Caco-2 (cell line): ENCODE results near the gene EDN1. TPM values are rescaled to one million over a fixed set of nuclear protein-coding genes. Genes with fewer than 3 reads are reported as not detected.

Experiments used
- BruUV-seq: library from RNA; stranded (reverse); fragments of 400-500 nt; replicated peaks from 2 replicates; lab custom pipeline; 2021; lab: Mats Ljungman, UMichigan
- CTCF ChIA-PET: fragments of 300-600 bp; sonication (Branson Sonifier 250); formaldehyde crosslinking; loops from one replicate; lab custom pipeline; 2022; ENCODE audit warnings: antibody characterized with exemption; lab: Charles Lee
- POLR2A ChIA-PET: fragments of 300-600 bp; sonication (Branson Sonifier 250); formaldehyde crosslinking; loops from one replicate; lab custom pipeline; 2022; ENCODE audit warnings: antibody characterized with exemption; lab: Charles Lee
- DNase-seq, 2 experiments: peaks; one replicate each; pipeline versions ENCODE4 v3.0.0 to v3.0.0-alpha.2; 2020 to 2022
- H3K27me3 ChIP-seq: replicated peaks from 2 replicates; pipeline ENCODE4 v1.6.0; 2011; ENCODE audit warnings: low read length; ENCODE audit not compliant: control insufficient read depth, insufficient read depth
- H3K36me3 ChIP-seq: 2 replicates; pipeline ENCODE4 v1.5.1; 2011; ENCODE audit warnings: low read length; ENCODE audit not compliant: control insufficient read depth, insufficient read depth
- H3K4me1 ChIP-seq: fragments of 250-450 bp; sonication (Bioruptor Pico); 2 replicates; pipeline ENCODE4 v1.5.1; 2020; ENCODE audit warnings: mild to moderate bottlenecking
- H3K4me3 ChIP-seq: 2 replicates; pipeline ENCODE4 v1.5.1; 2011; ENCODE audit warnings: low read depth, mild to moderate bottlenecking, control low read depth, low read length
- H3K9me3 ChIP-seq: fragments of 250-450 bp; sonication (Bioruptor Pico); 2 replicates; pipeline ENCODE4 v1.5.1; 2020; ENCODE audit warnings: mild to moderate bottlenecking, moderate library complexity
- H3K27ac Mint-ChIP-seq: one replicate; pipeline ENCODE4 v1.8.0; 2022; ENCODE audit warnings: mixed read lengths; ENCODE audit not compliant: unreplicated experiment
- H3K27me3 Mint-ChIP-seq: one replicate; pipeline ENCODE4 v1.8.0; 2022; ENCODE audit warnings: mixed read lengths; ENCODE audit not compliant: insufficient read depth, unreplicated experiment
- H3K36me3 Mint-ChIP-seq: one replicate; pipeline ENCODE4 v1.8.0; 2022; ENCODE audit warnings: mild to moderate bottlenecking, mixed read lengths; ENCODE audit not compliant: insufficient read depth, unreplicated experiment
- H3K4me1 Mint-ChIP-seq: one replicate; pipeline ENCODE4 v1.8.0; 2022; ENCODE audit warnings: low read depth, mixed read lengths; ENCODE audit not compliant: unreplicated experiment
- H3K4me3 Mint-ChIP-seq: one replicate; pipeline ENCODE4 v1.8.0; 2022; ENCODE audit warnings: mild to moderate bottlenecking, moderate library complexity, mixed read lengths; ENCODE audit not compliant: unreplicated experiment
- H3K9me3 Mint-ChIP-seq: one replicate; pipeline ENCODE4 v1.8.0; 2022; ENCODE audit warnings: mixed read lengths; ENCODE audit not compliant: unreplicated experiment
- intact Hi-C: fragments of 100-400 bp; cut with micrococcal nuclease; formaldehyde crosslinking; loops from one replicate; pipeline ENCODE4 v1.10.0; 2022; ENCODE audit not compliant: unreplicated experiment
- total RNA-seq: library from RNA; stranded (reverse); gene quantifications from 2 replicates; pipeline ENCODE4 v1.2.3, GENCODE V29; 2022
- TF ChIP-seq, protein P1 (sequence below), 2 experiments: fragments of 200-600 bp in 1 of 2; IDR thresholded peaks; 1 replicate in 1 of 2; 2 replicates in 1 of 2; pipeline versions ENCODE4 v1.5.1 to v1.8.0; 2011 to 2022; ENCODE audit warnings: antibody characterized with exemption in 1 of 2, control low read depth in 1 of 2, inconsistent platforms in 1 of 2, low read depth in 1 of 2, low read length in 1 of 2, mild to moderate bottlenecking in 1 of 2, moderate library complexity in 1 of 2; ENCODE audit not compliant: insufficient read depth in 1 of 2, severe bottlenecking in 1 of 2, unreplicated experiment in 1 of 2

The EDN1 gene
- total RNA-seq, 1 experiment from 2014 or later: 14.0 TPM

DNA sequence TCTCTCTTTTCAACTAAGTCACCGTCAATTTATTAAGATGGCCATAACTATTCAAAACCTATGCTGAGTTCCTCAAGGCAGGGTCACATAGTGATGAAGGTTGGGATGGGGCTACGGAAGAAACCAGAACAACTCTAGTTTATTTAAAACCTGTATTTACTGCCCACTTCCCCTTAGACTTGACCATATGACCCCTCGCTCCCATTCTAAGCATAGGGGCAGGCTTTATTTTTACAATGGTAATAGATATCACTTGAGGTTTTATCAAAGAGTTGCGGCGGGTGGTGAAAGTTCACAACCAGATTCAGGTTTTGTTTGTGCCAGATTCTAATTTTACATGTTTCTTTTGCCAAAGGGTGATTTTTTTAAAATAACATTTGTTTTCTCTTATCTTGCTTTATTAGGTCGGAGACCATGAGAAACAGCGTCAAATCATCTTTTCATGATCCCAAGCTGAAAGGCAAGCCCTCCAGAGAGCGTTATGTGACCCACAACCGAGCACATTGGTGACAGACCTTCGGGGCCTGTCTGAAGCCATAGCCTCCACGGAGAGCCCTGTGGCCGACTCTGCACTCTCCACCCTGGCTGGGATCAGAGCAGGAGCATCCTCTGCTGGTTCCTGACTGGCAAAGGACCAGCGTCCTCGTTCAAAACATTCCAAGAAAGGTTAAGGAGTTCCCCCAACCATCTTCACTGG lies 5.5 kb downstream of the EDN1 start:
- Mint-ChIP-seq H3K27me3 (no peaks in the 10 kb centered on the region), H3K27ac (peak overlapping the region; percentile 91), H3K4me3 (peak overlapping the region; percentile 61), H3K36me3 (peaks cover 80% of the 10 kb centered on the region), H3K4me1 (peaks cover 49% of the 10 kb centered on the region), H3K9me3 (peaks cover 9% of the 10 kb centered on the region)
- Histone ChIP-seq H3K9me3 (no peaks in the 10 kb centered on the region), H3K27me3 (no peaks in the 10 kb centered on the region), H3K36me3 (no peaks in the 10 kb centered on the region; the same call in 1 of the 2 replicates), H3K4me1 (peaks cover 63% of the 10 kb centered on the region), H3K4me3 (no peak overlapping the region)
- peak in 1 of 2 experiments; percentile 49 for DNase-seq
- BruUV-seq: TSS peak; percentile 77
- POLR2A ChIA-PET: interaction anchor here (0.7 kb wide), 1 partner anchor 70 kb away, joined by 9 read pairs; no protein-coding TSS in a partner anchor
- intact Hi-C loops: loop anchor here (1.0 to 2.0 kb wide), 2 partner anchors 29 to 69 kb away; no protein-coding TSS in a partner anchor
- CTCF ChIA-PET: interaction anchor here (1.3 kb wide), 1 partner anchor 307 kb away, joined by 5 read pairs; no protein-coding TSS in a partner anchor
- TF ChIP-seq, protein P1, sequence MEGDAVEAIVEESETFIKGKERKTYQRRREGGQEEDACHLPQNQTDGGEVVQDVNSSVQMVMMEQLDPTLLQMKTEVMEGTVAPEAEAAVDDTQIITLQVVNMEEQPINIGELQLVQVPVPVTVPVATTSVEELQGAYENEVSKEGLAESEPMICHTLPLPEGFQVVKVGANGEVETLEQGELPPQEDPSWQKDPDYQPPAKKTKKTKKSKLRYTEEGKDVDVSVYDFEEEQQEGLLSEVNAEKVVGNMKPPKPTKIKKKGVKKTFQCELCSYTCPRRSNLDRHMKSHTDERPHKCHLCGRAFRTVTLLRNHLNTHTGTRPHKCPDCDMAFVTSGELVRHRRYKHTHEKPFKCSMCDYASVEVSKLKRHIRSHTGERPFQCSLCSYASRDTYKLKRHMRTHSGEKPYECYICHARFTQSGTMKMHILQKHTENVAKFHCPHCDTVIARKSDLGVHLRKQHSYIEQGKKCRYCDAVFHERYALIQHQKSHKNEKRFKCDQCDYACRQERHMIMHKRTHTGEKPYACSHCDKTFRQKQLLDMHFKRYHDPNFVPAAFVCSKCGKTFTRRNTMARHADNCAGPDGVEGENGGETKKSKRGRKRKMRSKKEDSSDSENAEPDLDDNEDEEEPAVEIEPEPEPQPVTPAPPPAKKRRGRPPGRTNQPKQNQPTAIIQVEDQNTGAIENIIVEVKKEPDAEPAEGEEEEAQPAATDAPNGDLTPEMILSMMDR (IDR thresholded peaks at IDR 0.05; ENCODE audit: insufficient read depth in 1 of 2, low read depth in 1 of 2, low read length in 1 of 2, severe bottlenecking in 1 of 2, unreplicated experiment in 1 of 2): no peak

DNA sequence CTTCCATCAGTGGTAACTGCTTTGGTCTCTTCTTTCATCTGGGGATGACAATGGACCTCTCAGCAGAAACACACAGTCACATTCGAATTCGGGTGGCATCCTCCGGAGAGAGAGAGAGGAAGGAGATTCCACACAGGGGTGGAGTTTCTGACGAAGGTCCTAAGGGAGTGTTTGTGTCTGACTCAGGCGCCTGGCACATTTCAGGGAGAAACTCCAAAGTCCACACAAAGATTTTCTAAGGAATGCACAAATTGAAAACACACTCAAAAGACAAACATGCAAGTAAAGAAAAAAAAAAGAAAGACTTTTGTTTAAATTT lies 6.1 kb downstream of the EDN1 start:
- Histone ChIP-seq H3K36me3 (no peaks in the 10 kb centered on the region; the same call in 1 of the 2 replicates), H3K4me3 (no peak overlapping the region), H3K27me3 (no peaks in the 10 kb centered on the region), H3K4me1 (peaks cover 63% of the 10 kb centered on the region), H3K9me3 (no peaks in the 10 kb centered on the region)
- BruUV-seq: no TSS peak
- intact Hi-C loops: loop anchor here (1.0 to 2.0 kb wide), 2 partner anchors 28 to 69 kb away; no protein-coding TSS in a partner anchor
- Mint-ChIP-seq H3K27ac (peak overlapping the region; percentile 91), H3K9me3 (peaks cover 9% of the 10 kb centered on the region), H3K36me3 (peaks cover 80% of the 10 kb centered on the region), H3K4me3 (peak overlapping the region; percentile 61), H3K4me1 (peaks cover 49% of the 10 kb centered on the region), H3K27me3 (no peaks in the 10 kb centered on the region)
- CTCF ChIA-PET: no interaction called here
- DNase-seq: peak; percentile 79 to 87
- TF ChIP-seq, protein P1 (IDR thresholded peaks at IDR 0.05; ENCODE audit: insufficient read depth in 1 of 2, low read depth in 1 of 2, low read length in 1 of 2, severe bottlenecking in 1 of 2, unreplicated experiment in 1 of 2): no peak
- POLR2A ChIA-PET: no interaction called here

- POLR2A ChIA-PET: no interaction called here
- Histone ChIP-seq H3K9me3 (no peaks in the 10 kb centered on the region), H3K4me3 (no peak overlapping the region), H3K36me3 (no peaks in the 10 kb centered on the region; the same call in 1 of the 2 replicates), H3K27me3 (no peaks in the 10 kb centered on the region), H3K4me1 (peaks cover 63% of the 10 kb centered on the region)
- TF ChIP-seq, protein P1 (IDR thresholded peaks at IDR 0.05; ENCODE audit: insufficient read depth in 1 of 2, low read depth in 1 of 2, low read length in 1 of 2, severe bottlenecking in 1 of 2, unreplicated experiment in 1 of 2): no peak
- Mint-ChIP-seq H3K27ac (peak overlapping the region; percentile 91), H3K27me3 (no peaks in the 10 kb centered on the region), H3K36me3 (peaks cover 79% of the 10 kb centered on the region), H3K4me3 (peak overlapping the region; percentile 61), H3K4me1 (peaks cover 49% of the 10 kb centered on the region), H3K9me3 (peaks cover 9% of the 10 kb centered on the region)
- DNase-seq: no peak
- BruUV-seq: no TSS peak
- CTCF ChIA-PET: no interaction called here
- intact Hi-C loops: loop anchor here (1.0 to 2.0 kb wide), 2 partner anchors 28 to 68 kb away; no protein-coding TSS in a partner anchor
Measured at GRCh38 chr6:12296604-12297003, 6.4 kb downstream of the EDN1 start.
